Activated naive CD4-positive, alpha-beta T cell treated with anti-CD3 and anti-CD28 coated beads, Interleukin-2, amount 50 U/mL, for 16 hours (primary cell): ENCODE data around the gene GRAMD4.

Experiments used
- DNase-seq: peaks from one replicate; pipeline ENCODE4 v3.0.0-alpha.2; 2020

Gene GRAMD4

GRCh38 chr22:46659059-46659790 lies 39.0 kb downstream of the GRAMD4 start:
- no peak for DNase-seq

- no peak for DNase-seq
Observed at GRCh38 chr22:46659791-46660186, 39.6 kb downstream of the GRAMD4 start.

DNA sequence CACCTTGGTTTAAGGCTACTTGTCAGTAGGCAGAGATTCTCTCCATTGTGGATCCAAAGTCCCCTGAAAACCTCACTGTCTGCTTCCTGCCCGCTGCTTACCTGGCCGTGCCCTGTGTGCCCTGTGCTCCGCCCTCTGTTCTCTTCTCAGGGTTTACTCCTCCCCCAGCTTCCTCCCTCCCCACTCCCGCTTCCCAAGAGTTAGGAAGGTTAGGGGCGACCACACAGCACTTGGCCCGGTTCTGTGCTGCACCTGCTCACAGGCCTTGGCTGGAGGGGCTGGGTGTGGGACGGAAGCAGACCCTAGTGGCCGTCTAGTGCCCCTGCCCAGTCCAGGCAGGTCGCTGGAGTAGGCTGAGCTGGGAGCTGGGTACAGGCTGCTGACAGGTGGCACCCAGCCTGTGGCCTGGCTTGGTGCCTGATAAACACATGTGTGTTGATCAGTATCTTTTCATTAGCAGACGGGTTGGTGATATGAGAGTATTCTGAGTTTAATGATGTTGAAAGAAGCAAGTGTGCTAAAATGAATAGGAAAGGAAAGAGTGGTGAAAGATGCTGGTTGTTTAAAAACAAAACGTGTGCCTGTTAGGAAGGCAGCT lies 40.5 kb downstream of the GRAMD4 start:
- DNase-seq = no peak

GRCh38 chr22:46661221-46661851 lies 41.1 kb downstream of the GRAMD4 start:
- no peak for DNase-seq

DNA sequence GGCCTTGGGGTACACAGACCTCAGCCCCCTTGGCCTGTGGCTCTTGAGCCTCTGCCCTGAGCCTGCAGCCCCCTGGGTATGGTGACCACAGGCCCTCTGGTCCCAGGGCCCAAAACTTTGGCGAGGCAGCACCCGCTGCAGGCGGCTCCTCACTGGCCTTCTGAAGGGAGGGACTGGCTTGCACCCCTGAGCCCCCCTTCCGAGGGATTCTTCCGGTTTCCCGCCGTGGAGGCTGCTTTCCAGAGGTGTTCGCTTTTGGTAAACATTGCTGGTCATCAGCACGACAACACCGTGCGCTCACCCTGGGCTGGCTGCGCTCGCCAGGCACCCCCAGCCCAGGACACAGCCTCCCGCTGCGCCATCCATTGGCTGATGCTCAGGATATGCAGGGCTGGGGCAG lies 42.0 kb downstream of the GRAMD4 start:
- no peak for DNase-seq

DNA sequence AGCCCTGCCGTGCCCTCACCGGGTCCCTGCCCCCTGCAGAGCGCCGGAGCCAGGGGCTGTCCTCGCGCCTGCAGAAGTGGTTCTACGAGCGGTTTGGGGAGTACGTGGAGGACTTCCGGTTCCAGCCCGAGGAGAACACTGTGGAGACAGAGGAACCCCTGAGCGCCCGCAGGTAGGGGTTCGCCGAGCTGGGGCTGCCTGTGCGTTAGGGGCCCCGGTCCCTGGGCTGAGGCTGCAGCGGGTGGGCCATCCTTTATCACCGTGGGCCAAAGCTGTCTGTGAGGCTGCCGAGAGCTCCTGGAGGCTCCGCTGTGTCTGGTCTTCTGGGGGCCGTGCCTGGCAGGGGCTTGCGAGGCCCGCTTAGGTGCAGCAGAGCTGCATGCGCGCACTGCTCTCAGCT lies 42.8 kb downstream of the GRAMD4 start:
- DNase-seq = no peak

DNA sequence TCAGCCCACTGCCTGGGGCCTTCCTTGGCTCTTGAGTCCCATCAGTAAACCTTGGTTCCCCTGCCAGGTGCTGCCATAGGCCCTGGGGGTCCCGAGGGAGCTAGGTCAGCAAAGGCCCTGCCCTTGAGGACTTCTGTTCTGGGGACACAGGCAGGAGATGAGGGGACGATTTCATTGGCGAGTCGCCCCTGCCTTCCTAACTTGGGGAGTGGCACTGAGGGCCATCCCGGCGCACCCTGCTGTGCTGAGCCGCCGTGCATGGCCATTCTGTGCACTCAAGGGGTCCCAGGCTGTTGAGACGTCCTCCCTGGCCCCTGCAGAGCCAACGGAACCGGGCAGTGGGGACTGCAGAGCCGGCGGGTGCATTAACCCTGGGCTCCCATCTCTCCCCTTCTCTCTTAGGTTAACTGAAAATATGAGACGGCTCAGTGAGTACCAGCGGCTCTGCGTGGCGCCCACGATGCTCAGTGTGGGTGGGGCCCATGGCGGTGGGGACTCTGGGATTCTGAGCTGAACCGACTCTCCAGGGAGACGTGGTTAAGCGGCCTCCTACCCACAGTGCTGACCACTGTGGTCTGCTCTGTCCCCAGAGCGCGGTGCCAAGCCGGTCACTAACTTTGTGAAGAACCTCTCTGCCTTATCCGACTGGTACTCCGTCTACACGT lies 43.4 kb downstream of the GRAMD4 start:
- no peak for DNase-seq

DNA sequence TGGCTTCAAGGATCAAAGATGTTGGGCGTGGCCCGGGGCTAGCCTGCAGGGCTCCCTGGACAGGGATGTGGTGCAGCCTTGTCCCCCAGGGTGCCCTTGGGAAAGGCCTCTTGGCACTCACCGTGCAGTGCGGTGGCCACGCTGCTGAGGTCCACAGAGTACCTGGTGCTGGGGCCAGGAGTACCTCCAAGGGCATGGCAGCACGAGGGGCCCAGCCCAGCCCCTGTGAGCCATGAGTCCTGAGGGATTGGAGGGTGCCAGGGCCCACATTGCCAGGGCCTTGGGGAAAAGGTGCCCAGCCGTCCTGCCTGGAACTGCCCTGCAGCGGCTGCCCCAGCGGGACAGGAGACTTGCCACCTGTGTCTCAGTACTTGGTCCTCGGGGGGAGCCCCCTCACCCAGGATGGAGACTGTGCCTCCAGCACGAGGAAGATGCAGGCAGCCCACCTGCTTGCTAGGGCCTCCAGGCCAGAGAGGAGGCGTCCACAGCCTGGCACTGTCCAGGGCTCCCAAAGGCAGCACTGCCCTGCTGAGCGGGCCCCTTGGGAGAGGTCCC lies 44.2 kb downstream of the GRAMD4 start:
- DNase-seq = no peak

DNA sequence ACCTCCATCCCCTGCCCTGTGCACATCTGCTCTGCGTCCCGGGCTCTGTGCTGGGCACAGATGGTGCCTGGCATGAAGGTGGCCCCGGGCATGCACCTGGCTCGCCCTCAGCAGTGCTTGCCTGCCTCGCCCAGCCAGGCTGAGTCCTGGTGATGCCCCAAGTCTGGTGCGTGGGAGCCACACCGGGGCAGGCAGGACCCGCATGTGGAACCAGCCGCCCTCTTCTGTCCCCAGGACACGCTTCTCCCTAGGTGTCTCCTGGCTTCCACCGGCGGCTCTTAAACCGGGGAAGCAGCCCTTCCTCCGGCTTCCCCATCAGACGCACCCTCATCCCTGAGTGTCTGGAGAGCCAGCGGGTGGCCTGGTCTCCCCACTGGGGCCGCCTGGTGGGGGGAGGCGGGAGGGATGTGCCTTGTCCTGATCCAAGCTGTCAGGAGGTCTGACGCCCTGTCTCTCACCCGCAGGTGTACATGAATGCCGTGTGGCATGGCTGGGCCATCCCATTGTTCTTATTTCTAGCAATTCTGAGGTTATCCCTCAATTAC lies 45.0 kb downstream of the GRAMD4 start:
- DNase-seq = no peak

DNA sequence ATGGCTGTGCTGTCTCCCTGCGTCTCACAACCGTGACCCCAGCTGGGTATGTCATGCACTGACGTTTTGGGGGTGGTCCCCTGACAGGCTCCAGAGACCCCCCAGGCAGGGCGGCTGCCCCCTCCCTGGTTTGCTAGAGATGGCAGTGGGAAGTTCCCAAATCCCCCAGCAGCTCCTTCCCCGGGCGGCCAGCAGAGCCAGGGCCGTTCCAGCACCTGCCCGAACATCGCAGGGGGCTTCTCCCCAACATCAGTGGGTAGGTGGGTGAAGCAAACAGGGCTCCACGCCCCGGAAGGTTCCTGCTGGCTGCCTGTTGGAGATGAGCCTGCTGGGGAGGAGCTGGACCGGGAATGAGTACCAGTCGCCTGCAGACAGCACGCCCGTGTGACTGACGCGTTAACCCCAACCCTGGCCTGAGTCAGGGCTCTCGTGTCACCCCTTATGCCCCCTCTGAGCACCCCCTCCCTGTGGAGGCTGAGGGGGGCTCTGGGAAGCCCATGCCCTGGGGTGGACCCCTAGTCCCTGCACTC lies 45.6 kb downstream of the GRAMD4 start:
- DNase-seq = no peak

- DNase-seq = no peak
Observed at GRCh38 chr22:46666577-46667244, 46.5 kb downstream of the GRAMD4 start.

DNA sequence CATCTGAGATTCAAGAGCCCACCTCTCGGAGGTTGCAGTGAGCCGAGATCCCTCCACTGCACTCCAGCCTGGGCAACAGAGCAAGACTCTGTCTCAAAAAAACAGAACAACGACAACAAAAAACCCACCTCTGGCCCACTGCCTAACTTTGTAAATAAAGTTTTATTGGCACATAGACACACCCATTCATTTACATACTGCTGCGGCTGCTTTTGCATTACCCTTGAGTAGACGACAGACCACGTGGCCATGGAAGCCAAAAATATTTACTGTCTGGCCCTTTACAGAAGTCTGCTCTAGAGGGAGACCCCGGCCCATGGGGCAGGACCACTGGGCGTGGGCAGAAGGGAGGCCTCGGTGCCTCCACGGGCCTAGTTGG lies 47.0 kb downstream of the GRAMD4 start:
- no peak for DNase-seq

- DNase-seq = no peak
Observed at GRCh38 chr22:46668116-46668515, 47.9 kb downstream of the GRAMD4 start.

- no peak for DNase-seq
Observed at GRCh38 chr22:46669201-46669600, 49.0 kb downstream of the GRAMD4 start.

- DNase-seq = no peak
Observed at GRCh38 chr22:46671824-46672432, 51.7 kb downstream of the GRAMD4 start.

DNA sequence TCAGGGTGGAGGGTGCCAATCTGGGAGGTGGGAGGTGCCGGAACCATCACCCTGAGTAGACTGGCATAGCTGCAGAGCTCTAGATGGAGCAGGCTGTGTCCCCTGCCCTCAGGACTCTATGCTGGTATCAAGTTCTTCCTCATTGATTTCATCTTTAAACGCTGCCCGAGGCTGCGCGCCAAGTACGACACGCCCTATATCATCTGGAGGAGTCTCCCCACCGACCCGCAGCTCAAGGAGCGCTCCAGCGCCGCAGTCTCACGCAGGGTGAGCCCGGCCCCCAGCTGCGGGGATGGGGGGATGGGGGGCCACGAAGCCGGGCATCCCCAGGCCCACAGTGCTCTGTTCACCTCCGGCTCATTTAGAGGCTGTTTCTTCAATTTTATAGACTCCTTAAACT lies 52.5 kb downstream of the GRAMD4 start:
- DNase-seq = no peak

GRCh38 chr22:46673205-46673604 lies 53.0 kb downstream of the GRAMD4 start:
- DNase-seq = no peak

- DNase-seq = peak; percentile 34
Observed at GRCh38 chr22:46673662-46674236, 53.6 kb downstream of the GRAMD4 start.

- peak; percentile 91 for DNase-seq
Observed at GRCh38 chr22:46674367-46674781, 54.2 kb downstream of the GRAMD4 start.

DNA sequence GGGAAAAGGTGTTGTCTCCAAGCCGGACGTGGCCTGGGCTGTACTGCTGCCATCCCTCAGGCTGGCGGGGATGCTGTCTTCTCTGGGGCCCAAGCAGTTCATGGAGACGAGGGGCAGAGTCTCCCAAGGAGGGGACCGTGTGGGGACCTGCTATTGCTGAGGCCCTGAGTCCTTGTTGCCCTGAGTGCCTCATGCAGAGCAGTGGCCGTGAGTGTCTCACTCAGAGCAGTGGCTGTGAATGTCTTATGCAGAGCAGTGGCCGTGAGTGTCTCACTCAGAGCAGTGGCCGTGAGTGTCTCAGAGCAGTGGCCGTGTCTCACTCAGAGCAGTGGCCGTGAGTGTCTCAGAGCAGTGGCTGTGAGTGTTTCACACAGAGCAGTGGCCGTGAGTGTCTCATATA lies 54.7 kb downstream of the GRAMD4 start:
- peak; percentile 24 for DNase-seq

GRCh38 chr22:46675479-46675878 lies 55.3 kb downstream of the GRAMD4 start:
- DNase-seq = no peak

- DNase-seq = no peak
Observed at GRCh38 chr22:46675938-46676337, 55.8 kb downstream of the GRAMD4 start.
